HL-60 (cell line): Measurements from ENCODE around the gene ADRA2C.

Source experiments
- GABPA ChIP-seq: IDR thresholded peaks from 2 replicates; pipeline ENCODE4 v1.6.1; 2012; ENCODE audit warnings: low read depth
- POLR2AphosphoS5 ChIP-seq: IDR thresholded peaks from 2 replicates; pipeline ENCODE4 v1.6.1; 2012; ENCODE audit warnings: low read depth
- SPI1 ChIP-seq: IDR thresholded peaks from 2 replicates; pipeline ENCODE4 v1.6.1; 2012; ENCODE audit warnings: low read depth, mild to moderate bottlenecking, borderline replicate concordance
- TF ChIP-seq, protein P1 (sequence below): IDR thresholded peaks from one replicate; pipeline ENCODE4 v1.5.1; 2011; ENCODE audit warnings: low read length, control low read depth, inconsistent platforms; ENCODE audit not compliant: insufficient read depth
- TF ChIP-seq, protein P2 (sequence below): IDR thresholded peaks from 2 replicates; pipeline ENCODE4 v1.6.1; 2012; ENCODE audit warnings: low read depth; ENCODE audit not compliant: insufficient replicate concordance

DNA sequence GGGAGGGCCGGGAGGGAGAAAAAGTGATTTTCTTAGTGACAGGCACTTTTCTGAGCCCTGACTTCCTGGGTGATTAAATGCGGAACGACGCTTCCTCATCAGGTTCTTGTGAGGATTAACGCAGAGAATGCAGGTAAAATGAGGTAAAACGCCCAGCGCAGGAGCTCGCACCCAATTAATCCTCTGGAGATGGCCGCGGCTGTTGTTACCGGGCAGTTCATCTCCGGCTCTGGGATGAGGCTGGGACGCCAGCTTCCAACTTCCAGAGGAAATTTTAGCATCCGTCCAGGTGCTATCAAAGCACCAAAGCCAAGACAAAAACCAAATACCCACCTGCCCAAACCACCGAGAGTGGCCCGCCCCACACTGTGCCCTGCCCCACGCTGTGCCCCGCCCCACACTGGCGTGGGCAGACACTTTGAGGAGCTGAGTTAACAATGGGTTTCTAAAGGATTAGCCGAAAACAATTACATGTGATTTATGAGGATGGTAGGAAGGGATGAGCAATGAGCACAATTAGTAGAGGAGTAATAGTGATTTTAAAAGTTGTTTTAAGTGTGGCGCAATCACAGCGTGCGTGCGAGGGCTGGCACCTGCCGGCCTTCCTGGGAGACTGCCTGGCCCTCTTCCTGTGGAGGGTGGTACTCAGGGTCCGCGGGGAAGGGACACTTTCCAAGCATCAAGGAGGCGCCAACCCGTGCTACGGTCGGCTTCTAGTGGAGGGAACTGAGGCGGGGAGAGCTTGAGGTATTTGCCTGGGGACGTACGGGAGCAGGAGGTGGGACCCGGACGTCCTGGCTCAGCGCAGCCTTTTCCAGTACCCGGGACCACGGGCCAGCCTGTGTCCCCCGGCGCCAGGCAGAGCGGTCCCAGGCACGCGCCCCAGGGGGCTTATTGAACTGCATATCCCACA lies 41.6 kb upstream of the ADRA2C start:
- TF ChIP-seq, protein P1, sequence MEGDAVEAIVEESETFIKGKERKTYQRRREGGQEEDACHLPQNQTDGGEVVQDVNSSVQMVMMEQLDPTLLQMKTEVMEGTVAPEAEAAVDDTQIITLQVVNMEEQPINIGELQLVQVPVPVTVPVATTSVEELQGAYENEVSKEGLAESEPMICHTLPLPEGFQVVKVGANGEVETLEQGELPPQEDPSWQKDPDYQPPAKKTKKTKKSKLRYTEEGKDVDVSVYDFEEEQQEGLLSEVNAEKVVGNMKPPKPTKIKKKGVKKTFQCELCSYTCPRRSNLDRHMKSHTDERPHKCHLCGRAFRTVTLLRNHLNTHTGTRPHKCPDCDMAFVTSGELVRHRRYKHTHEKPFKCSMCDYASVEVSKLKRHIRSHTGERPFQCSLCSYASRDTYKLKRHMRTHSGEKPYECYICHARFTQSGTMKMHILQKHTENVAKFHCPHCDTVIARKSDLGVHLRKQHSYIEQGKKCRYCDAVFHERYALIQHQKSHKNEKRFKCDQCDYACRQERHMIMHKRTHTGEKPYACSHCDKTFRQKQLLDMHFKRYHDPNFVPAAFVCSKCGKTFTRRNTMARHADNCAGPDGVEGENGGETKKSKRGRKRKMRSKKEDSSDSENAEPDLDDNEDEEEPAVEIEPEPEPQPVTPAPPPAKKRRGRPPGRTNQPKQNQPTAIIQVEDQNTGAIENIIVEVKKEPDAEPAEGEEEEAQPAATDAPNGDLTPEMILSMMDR, result no peak
- no peak for TF ChIP-seq POLR2AphosphoS5
- TF ChIP-seq, protein P2, sequence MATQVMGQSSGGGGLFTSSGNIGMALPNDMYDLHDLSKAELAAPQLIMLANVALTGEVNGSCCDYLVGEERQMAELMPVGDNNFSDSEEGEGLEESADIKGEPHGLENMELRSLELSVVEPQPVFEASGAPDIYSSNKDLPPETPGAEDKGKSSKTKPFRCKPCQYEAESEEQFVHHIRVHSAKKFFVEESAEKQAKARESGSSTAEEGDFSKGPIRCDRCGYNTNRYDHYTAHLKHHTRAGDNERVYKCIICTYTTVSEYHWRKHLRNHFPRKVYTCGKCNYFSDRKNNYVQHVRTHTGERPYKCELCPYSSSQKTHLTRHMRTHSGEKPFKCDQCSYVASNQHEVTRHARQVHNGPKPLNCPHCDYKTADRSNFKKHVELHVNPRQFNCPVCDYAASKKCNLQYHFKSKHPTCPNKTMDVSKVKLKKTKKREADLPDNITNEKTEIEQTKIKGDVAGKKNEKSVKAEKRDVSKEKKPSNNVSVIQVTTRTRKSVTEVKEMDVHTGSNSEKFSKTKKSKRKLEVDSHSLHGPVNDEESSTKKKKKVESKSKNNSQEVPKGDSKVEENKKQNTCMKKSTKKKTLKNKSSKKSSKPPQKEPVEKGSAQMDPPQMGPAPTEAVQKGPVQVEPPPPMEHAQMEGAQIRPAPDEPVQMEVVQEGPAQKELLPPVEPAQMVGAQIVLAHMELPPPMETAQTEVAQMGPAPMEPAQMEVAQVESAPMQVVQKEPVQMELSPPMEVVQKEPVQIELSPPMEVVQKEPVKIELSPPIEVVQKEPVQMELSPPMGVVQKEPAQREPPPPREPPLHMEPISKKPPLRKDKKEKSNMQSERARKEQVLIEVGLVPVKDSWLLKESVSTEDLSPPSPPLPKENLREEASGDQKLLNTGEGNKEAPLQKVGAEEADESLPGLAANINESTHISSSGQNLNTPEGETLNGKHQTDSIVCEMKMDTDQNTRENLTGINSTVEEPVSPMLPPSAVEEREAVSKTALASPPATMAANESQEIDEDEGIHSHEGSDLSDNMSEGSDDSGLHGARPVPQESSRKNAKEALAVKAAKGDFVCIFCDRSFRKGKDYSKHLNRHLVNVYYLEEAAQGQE, result no peak
- TF ChIP-seq GABPA, result no peak
- no peak for TF ChIP-seq SPI1
